MM.1S (cell line): ENCODE results near the gene KLHL9.

ENCODE experiments used
- DNase-seq: peaks from one replicate; pipeline ENCODE4 v3.0.0-alpha.2; 2015
- H2AFZ ChIP-seq: fragments of 300-600 bp; sonication (generic); 2 replicates; pipeline ENCODE4 v1.6.0; 2016; ENCODE audit warnings: antibody characterized with exemption, low read length
- H3F3A ChIP-seq: fragments of 300-600 bp; sonication (generic); 2 replicates; pipeline ENCODE4 v1.6.1; 2016; ENCODE audit warnings: mild to moderate bottlenecking, antibody characterized with exemption, low read length, moderate library complexity, mixed read lengths; ENCODE audit not compliant: insufficient read depth
- H3K27ac ChIP-seq: fragments of 300-600 bp; sonication (generic); 2 replicates; pipeline ENCODE4 v1.5.1; 2016; ENCODE audit warnings: mild to moderate bottlenecking, low read length
- H3K27me3 ChIP-seq: fragments of 300-600 bp; sonication (generic); replicated peaks from 2 replicates; pipeline ENCODE4 v1.6.0; 2016; ENCODE audit warnings: low read length; ENCODE audit not compliant: insufficient read depth
- H3K36me3 ChIP-seq: fragments of 300-600 bp; sonication (generic); replicated peaks from 2 replicates; pipeline ENCODE4 v1.6.1; 2016; ENCODE audit warnings: mild to moderate bottlenecking, low read length, mixed read lengths; ENCODE audit not compliant: insufficient read depth
- H3K4me1 ChIP-seq: fragments of 300-600 bp; sonication (generic); 2 replicates; pipeline ENCODE4 v1.6.1; 2016; ENCODE audit warnings: low read length, mixed read lengths
- H3K4me2 ChIP-seq: fragments of 300-600 bp; sonication (generic); 2 replicates; pipeline ENCODE4 v1.6.0; 2016; ENCODE audit warnings: low read depth, low read length
- H3K4me3 ChIP-seq: fragments of 300-600 bp; sonication (generic); 2 replicates; pipeline ENCODE4 v1.5.1; 2016; ENCODE audit warnings: low read length, mixed read lengths
- H3K79me2 ChIP-seq: fragments of 300-600 bp; sonication (generic); 2 replicates; pipeline ENCODE4 v1.6.1; 2016; ENCODE audit warnings: mixed run types, low read length, mixed read lengths
- H3K9ac ChIP-seq: fragments of 300-600 bp; sonication (generic); 2 replicates; pipeline ENCODE4 v1.6.1; 2016; ENCODE audit warnings: low read length, mixed read lengths
- H3K9me2 ChIP-seq: fragments of 300-600 bp; sonication (generic); replicated peaks from 2 replicates; pipeline ENCODE4 v1.6.1; 2016; ENCODE audit warnings: mild to moderate bottlenecking, low read length, mixed read lengths; ENCODE audit not compliant: insufficient read depth
- H3K9me3 ChIP-seq: fragments of 300-600 bp; sonication (generic); replicated peaks from 2 replicates; pipeline ENCODE4 v1.6.1; 2016; ENCODE audit warnings: mild to moderate bottlenecking, low read length, mixed read lengths; ENCODE audit not compliant: insufficient read depth
- H4K20me1 ChIP-seq: fragments of 300-600 bp; sonication (generic); 2 replicates; pipeline ENCODE4 v1.6.1; 2016; ENCODE audit warnings: mild to moderate bottlenecking, low read length, moderate library complexity, mixed read lengths; ENCODE audit not compliant: insufficient read depth
- EZH2 ChIP-seq: fragments of 300-600 bp; sonication (generic); optimal IDR thresholded peaks from 2 replicates; pipeline ENCODE3; 2017; ENCODE audit warnings: low read depth, mild to moderate bottlenecking, antibody characterized with exemption, low read length, mixed read lengths
- EZH2phosphoT487 ChIP-seq: fragments of 300-600 bp; sonication (generic); IDR thresholded peaks from 2 replicates; pipeline ENCODE4 v1.6.1; 2018; ENCODE audit warnings: antibody characterized with exemption, low read length
- TF ChIP-seq, protein P1 (sequence below): fragments of 300-600 bp; sonication (generic); IDR thresholded peaks from 2 replicates; pipeline ENCODE4 v1.5.1; 2016; ENCODE audit warnings: antibody characterized with exemption, low read length, mixed read lengths

Gene KLHL9

DNA sequence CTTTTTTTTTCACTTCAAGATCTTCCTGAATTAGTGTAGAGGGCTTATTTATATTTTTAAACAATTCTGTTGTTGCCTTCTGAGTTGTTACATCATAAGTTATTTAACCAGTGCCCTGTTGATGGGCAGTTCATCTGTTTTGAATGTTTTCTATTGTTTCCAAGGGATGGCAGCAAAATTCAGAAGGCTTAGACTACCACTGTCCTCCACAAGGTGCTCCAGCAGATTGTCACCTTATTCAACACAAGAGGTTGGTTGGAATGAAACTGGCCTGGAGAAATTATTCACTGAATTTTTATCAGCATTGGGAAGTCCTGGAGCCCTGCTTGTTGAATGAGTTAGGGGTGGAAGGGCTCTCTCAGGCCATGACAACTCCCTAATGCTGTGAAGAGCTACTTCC lies 1.3 kb upstream of the KLHL9 start:
- Histone ChIP-seq H3K27ac (no peak overlapping the region), H3K79me2 (peaks cover 36% of the 10 kb centered on the region), H3K9ac (no peak overlapping the region), H3K4me1 (no peaks in the 10 kb centered on the region; the same call in 1 of the 2 replicates), H3K27me3 (no peaks in the 10 kb centered on the region; the same call in 1 of the 2 replicates), H3K4me2 (no peak overlapping the region), H3K36me3 (no peaks in the 10 kb centered on the region; the same call in 1 of the 2 replicates), H2AFZ (no peak overlapping the region), H3K9me3 (no peaks in the 10 kb centered on the region), H3K9me2 (no peaks in the 10 kb centered on the region), H3K4me3 (no peak overlapping the region), H4K20me1 (no peaks in the 10 kb centered on the region), H3F3A (no peaks in the 10 kb centered on the region)
- TF ChIP-seq, protein P1, sequence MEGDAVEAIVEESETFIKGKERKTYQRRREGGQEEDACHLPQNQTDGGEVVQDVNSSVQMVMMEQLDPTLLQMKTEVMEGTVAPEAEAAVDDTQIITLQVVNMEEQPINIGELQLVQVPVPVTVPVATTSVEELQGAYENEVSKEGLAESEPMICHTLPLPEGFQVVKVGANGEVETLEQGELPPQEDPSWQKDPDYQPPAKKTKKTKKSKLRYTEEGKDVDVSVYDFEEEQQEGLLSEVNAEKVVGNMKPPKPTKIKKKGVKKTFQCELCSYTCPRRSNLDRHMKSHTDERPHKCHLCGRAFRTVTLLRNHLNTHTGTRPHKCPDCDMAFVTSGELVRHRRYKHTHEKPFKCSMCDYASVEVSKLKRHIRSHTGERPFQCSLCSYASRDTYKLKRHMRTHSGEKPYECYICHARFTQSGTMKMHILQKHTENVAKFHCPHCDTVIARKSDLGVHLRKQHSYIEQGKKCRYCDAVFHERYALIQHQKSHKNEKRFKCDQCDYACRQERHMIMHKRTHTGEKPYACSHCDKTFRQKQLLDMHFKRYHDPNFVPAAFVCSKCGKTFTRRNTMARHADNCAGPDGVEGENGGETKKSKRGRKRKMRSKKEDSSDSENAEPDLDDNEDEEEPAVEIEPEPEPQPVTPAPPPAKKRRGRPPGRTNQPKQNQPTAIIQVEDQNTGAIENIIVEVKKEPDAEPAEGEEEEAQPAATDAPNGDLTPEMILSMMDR = no peak
- no peak for TF ChIP-seq EZH2
- TF ChIP-seq EZH2phosphoT487 = no peak
- DNase-seq = no peak

DNA sequence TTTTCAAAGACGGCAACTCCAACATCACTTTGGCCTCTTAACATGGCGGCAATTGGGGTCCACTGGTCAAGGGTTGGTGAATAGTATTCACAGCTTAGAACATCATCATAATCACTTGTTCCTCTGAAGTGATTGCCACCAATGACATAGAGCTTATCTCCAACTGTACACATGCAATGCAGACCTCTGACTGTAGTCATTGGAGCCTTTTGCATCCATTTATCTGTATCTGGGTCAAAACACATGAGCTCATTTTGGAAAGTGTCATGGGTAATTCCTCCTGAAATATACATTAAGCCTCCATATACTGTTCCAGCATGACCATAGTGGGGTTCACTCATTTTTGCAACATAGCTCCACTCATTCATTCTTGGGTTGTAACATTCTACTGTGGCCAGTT lies 2.0 kb downstream of the KLHL9 start:
- Histone ChIP-seq H3K4me2 (no peak overlapping the region), H3K27ac (no peak overlapping the region), H3K4me1 (no peaks in the 10 kb centered on the region; the same call in 1 of the 2 replicates), H3K9me2 (no peaks in the 10 kb centered on the region), H3K9ac (no peak overlapping the region), H3K36me3 (no peaks in the 10 kb centered on the region; the same call in 1 of the 2 replicates), H2AFZ (no peak overlapping the region), H4K20me1 (no peaks in the 10 kb centered on the region), H3F3A (no peaks in the 10 kb centered on the region), H3K4me3 (no peak overlapping the region), H3K27me3 (no peaks in the 10 kb centered on the region), H3K9me3 (no peaks in the 10 kb centered on the region), H3K79me2 (peaks cover 43% of the 10 kb centered on the region)
- no peak for DNase-seq
- TF ChIP-seq EZH2phosphoT487 (no peak), EZH2 (no peak)
- TF ChIP-seq, protein P1 = no peak

DNA sequence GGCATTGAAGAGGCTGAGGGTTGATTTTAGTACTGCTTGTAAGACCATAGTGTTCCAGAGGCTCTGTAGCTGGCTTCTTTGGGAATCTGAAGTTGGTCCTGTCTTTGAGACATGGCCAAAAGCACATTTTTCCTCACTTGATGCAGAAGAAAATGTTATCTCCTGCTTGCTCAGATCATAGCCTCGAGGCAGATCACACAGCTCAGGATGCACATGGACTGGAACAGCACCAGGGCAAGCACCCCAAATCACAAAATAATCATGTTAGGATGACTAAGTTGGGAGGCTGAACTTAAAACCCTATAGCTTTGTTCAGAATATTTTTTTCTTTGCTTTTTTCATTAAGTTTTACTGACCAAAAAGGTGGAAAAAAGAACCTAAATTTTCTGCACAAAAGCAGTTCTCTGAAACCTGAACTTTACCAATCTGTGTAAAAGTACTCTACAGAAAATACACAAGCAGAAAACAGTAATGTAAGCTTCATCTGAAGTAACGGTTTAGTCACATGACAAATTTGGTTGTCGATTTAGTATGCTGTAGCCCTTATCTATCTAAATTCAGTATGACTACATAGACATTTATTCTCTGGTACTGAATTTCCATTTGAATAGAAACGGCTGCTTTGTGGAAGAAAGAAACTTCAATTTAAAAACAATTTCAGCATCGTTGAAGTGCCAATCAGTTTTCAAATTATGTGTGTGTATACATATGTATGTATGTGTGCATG lies 3.4 kb downstream of the KLHL9 start:
- no peaks in the 10 kb centered on the region for H3K27me3 ChIP-seq
- H3K79me2 ChIP-seq = peaks cover 43% of the 10 kb centered on the region
- no peaks in the 10 kb centered on the region; the same call in 1 of the 2 replicates for H3K36me3 ChIP-seq
- H3K9me2 ChIP-seq = no peaks in the 10 kb centered on the region
- H3K4me1 ChIP-seq = no peaks in the 10 kb centered on the region; the same call in 1 of the 2 replicates
- DNase-seq = no peak
- H3F3A ChIP-seq = no peaks in the 10 kb centered on the region
- no peak overlapping the region for H3K27ac ChIP-seq
- no peak overlapping the region for H3K9ac ChIP-seq
- H3K4me3 ChIP-seq = no peak overlapping the region
- no peak overlapping the region for H3K4me2 ChIP-seq
- H2AFZ ChIP-seq = no peak overlapping the region
- TF ChIP-seq, protein P1 = no peak
- no peak for TF ChIP-seq EZH2phosphoT487
- no peak for TF ChIP-seq EZH2
- no peaks in the 10 kb centered on the region for H3K9me3 ChIP-seq
- H4K20me1 ChIP-seq = 0 out of 2 replicates have a peak, but pooled peaks cover 2% of the 10 kb centered on the region
